Natural killer cell (primary cell): Measurements from ENCODE around the gene SVOPL. TPM values are rescaled to one million over a fixed set of nuclear protein-coding genes. Genes with fewer than 3 reads are reported as not detected.

Experiments
- ATAC-seq, 3 donors: fragments of 150-1000 bp in 2 of 3; fragments of 200-7000 bp in 1 of 3; cut with Tn5 transposase; 1 replicate in 1 of 3; 2 replicates in 2 of 3; pipeline ENCODE4 v1.10.0; 2021; ENCODE audit warnings: mild to moderate bottlenecking in 2 of 3, moderate library complexity in 2 of 3
- DNase-seq, 2 donors: peaks; one replicate each; pipeline versions ENCODE4 v3.0.0 to v3.0.0-alpha.2; 2013 to 2021; ENCODE audit warnings: mixed read lengths in 1 of 2
- H3K27ac ChIP-seq: one replicate; pipeline ENCODE4 v1.5.1; 2013; ENCODE audit warnings: mild to moderate bottlenecking, low read length
- H3K27me3 ChIP-seq: one replicate; pipeline ENCODE4 v1.6.1; 2013; ENCODE audit warnings: low read length; ENCODE audit not compliant: control insufficient read depth, insufficient read depth
- H3K36me3 ChIP-seq: one replicate; pipeline ENCODE4 v1.6.1; 2013; ENCODE audit warnings: low read length; ENCODE audit not compliant: control insufficient read depth, insufficient read depth
- H3K4me1 ChIP-seq: one replicate; pipeline ENCODE4 v1.6.1; 2013; ENCODE audit warnings: low read length; ENCODE audit not compliant: control insufficient read depth, insufficient read depth
- H3K4me3 ChIP-seq: one replicate; pipeline ENCODE4 v1.5.1; 2013; ENCODE audit warnings: low read length
- H3K9me3 ChIP-seq: one replicate; pipeline ENCODE4 v1.6.1; 2013; ENCODE audit warnings: low read length; ENCODE audit not compliant: control insufficient read depth, insufficient read depth
- H3K27ac Mint-ChIP-seq, 2 donors: one replicate each; pipeline ENCODE4 v1.8.0; 2022; ENCODE audit warnings: mild to moderate bottlenecking in 2 of 2, mixed read lengths in 2 of 2, moderate library complexity in 1 of 2
- H3K27me3 Mint-ChIP-seq, 2 donors: one replicate each; pipeline ENCODE4 v1.8.0; 2022; ENCODE audit warnings: low read depth in 2 of 2, mixed read lengths in 2 of 2
- H3K36me3 Mint-ChIP-seq: one replicate; pipeline ENCODE4 v1.8.0; 2022; ENCODE audit warnings: mixed read lengths
- H3K4me1 Mint-ChIP-seq, 2 donors: one replicate each; pipeline ENCODE4 v1.8.0; 2022; ENCODE audit warnings: mixed read lengths in 2 of 2
- H3K4me3 Mint-ChIP-seq: one replicate; pipeline ENCODE4 v1.8.0; 2022; ENCODE audit warnings: mild to moderate bottlenecking, moderate library complexity, mixed read lengths
- H3K9me3 Mint-ChIP-seq, 2 donors: one replicate each; pipeline ENCODE4 v1.8.0; 2022; ENCODE audit warnings: mixed read lengths in 2 of 2
- WGBS: methylation state at CpG from one replicate; pipeline ENCODE4 v1.1.7; 2013; ENCODE audit warnings: missing lambda C conversion rate; ENCODE audit not compliant: insufficient coverage; 5-methylcytosine and 5-hydroxymethylcytosine counted together
- intact Hi-C: fragments of 100-400 bp; cut with micrococcal nuclease; formaldehyde crosslinking; loops from one replicate; pipeline ENCODE4 v1.14.2; 2022
- total RNA-seq, 4 donors: library from RNA; stranded (reverse); fragments of 120-200 nt in 1 of 4; gene quantifications; one replicate each; pipeline versions ENCODE4 v1.2.3 to v1.2.4, GENCODE V29; 2013 to 2022
- TF ChIP-seq, protein P1 (sequence below): fragments of 200-600 bp; IDR thresholded peaks from one replicate; pipeline ENCODE4 v1.8.0; 2022; ENCODE audit warnings: antibody characterized with exemption

SVOPL gene
- total RNA-seq, 3 donors from 2014 or later (not counting 1 experiment from before 2014, with no cell fraction given): not detected

DNA sequence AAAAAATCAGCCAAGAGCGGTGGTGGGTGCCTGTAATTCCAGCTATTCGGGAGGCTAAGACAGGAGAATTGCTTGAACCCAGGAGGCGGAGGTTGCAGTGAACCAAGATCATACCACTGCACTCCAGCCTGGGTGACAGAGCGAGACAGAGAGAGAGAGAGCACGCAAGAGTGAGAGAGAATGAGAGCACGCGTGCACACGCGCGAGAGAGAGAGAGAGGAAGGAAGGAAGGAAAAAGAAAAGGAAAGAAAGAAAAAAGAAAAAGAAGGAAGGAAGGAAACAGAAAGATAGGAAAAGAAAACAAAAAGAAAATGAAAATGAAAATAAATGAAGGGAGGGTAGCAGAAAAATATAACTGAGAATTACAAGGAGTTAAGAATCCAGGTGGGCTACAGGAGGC, 82.7 kb downstream of the SVOPL start:
- Histone ChIP-seq H3K4me1 (no peaks in the 10 kb centered on the region), H3K27ac (no peak overlapping the region), H3K9me3 (no peaks in the 10 kb centered on the region), H3K27me3 (no peaks in the 10 kb centered on the region), H3K4me3 (no peak overlapping the region), H3K36me3 (no peaks in the 10 kb centered on the region)
- TF ChIP-seq, protein P1, sequence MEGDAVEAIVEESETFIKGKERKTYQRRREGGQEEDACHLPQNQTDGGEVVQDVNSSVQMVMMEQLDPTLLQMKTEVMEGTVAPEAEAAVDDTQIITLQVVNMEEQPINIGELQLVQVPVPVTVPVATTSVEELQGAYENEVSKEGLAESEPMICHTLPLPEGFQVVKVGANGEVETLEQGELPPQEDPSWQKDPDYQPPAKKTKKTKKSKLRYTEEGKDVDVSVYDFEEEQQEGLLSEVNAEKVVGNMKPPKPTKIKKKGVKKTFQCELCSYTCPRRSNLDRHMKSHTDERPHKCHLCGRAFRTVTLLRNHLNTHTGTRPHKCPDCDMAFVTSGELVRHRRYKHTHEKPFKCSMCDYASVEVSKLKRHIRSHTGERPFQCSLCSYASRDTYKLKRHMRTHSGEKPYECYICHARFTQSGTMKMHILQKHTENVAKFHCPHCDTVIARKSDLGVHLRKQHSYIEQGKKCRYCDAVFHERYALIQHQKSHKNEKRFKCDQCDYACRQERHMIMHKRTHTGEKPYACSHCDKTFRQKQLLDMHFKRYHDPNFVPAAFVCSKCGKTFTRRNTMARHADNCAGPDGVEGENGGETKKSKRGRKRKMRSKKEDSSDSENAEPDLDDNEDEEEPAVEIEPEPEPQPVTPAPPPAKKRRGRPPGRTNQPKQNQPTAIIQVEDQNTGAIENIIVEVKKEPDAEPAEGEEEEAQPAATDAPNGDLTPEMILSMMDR: no peak
- Mint-ChIP-seq H3K9me3 (no peaks in the 10 kb centered on the region), H3K27ac (no peak overlapping the region), H3K4me1 (no peaks in the 10 kb centered on the region), H3K27me3 (no peaks in the 10 kb centered on the region), H3K4me3 (no peak overlapping the region), H3K36me3 (no peaks in the 10 kb centered on the region)
- WGBS: 96% methylated on average over 10 of the region's 10 CpGs
- DNase-seq (no peak), ATAC-seq (no peak)
- intact Hi-C loops: no loop called here

DNA sequence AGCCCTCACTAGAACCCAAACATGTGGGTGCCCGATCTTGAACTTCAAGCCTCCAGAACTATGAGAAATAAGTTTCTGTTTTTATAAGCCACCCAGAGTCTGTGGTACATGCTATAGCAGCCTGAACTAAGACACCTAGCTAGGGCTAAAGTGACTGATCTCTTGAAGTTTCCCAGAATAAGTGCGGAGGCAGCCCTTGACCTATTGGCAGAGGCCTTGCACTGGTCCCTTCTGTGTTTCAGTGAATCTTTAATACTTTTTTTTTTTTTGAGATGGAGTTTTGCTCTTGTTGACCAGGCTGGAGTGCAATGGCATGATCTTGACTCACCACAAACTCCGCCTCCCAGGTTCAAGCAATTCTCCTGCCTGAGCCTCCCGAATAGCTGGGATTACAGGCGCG, 85.1 kb downstream of the SVOPL start:
- H3K27me3 ChIP-seq: no peaks in the 10 kb centered on the region
- ATAC-seq: no peak
- H3K4me1 ChIP-seq: no peaks in the 10 kb centered on the region
- H3K36me3 Mint-ChIP-seq: no peaks in the 10 kb centered on the region
- no peak for DNase-seq
- no peak overlapping the region for H3K27ac ChIP-seq
- H3K4me3 ChIP-seq: no peak overlapping the region
- TF ChIP-seq, protein P1: no peak
- no peaks in the 10 kb centered on the region for H3K4me1 Mint-ChIP-seq
- no peak overlapping the region for H3K27ac Mint-ChIP-seq
- no peak overlapping the region for H3K4me3 Mint-ChIP-seq
- WGBS: 100% methylated on average over 3 of the region's 6 CpGs
- intact Hi-C loops: no loop called here
- H3K27me3 Mint-ChIP-seq: no peaks in the 10 kb centered on the region
- no peaks in the 10 kb centered on the region for H3K36me3 ChIP-seq
- no peaks in the 10 kb centered on the region for H3K9me3 Mint-ChIP-seq
- no peaks in the 10 kb centered on the region for H3K9me3 ChIP-seq

DNA sequence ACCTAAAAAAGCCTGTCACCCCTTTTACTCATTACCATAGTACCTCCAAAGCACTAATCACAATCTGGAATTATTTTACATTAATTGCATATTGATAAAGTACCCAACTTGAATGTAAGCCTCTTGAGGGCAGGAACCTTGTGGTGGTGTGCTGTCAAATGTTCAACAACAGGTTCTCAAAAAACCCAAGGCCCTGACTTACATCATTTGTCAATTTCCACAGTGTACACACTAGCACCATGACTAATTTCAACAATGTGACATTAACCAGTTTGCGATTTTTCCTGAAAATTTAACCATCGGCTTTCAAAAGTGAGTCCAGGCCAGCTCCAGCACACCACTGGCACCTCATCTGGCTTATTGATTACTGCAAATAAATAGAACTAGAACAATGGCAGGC, 87.5 kb downstream of the SVOPL start:
- H3K4me1 Mint-ChIP-seq: no peaks in the 10 kb centered on the region
- no peaks in the 10 kb centered on the region for H3K27me3 Mint-ChIP-seq
- H3K4me1 ChIP-seq: no peaks in the 10 kb centered on the region
- 96% methylated on average over 2 of the region's 2 CpGs for WGBS
- H3K9me3 Mint-ChIP-seq: no peaks in the 10 kb centered on the region
- H3K27me3 ChIP-seq: no peaks in the 10 kb centered on the region
- H3K9me3 ChIP-seq: no peaks in the 10 kb centered on the region
- H3K27ac Mint-ChIP-seq: no peak overlapping the region
- intact Hi-C loops: no loop called here
- ATAC-seq (no peak), DNase-seq (no peak)
- no peak overlapping the region for H3K4me3 Mint-ChIP-seq
- TF ChIP-seq, protein P1: no peak
- H3K27ac ChIP-seq: no peak overlapping the region
- no peaks in the 10 kb centered on the region for H3K36me3 ChIP-seq
- no peaks in the 10 kb centered on the region for H3K36me3 Mint-ChIP-seq
- H3K4me3 ChIP-seq: no peak overlapping the region

DNA sequence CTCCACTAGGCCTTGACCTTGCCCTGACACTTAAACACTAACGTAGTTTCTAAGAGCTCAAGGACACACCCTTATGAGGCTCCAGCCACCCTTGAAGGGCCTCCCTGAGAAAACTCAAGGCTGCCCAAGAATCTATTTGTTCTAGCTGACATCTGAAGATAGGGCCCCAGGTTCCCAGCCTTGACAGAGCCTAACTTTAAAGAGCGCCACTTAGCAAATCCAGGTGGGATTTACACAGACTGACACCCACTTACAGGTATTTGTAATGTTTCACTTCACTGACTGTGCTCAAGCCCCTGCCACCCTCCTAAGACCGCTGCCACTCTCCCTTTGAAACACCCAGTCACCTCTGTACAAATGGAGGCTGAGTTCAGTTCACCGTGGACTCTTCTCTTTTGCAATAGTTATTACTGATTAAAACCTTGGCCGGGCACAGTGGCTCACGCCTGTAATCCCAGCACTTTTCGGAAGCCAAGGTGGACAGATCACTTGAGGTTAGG, 90.4 kb downstream of the SVOPL start:
- H3K4me1 Mint-ChIP-seq: peaks cover 5 to 11% of the 10 kb centered on the region in 2 donors
- no peaks in the 10 kb centered on the region for H3K9me3 Mint-ChIP-seq
- Histone ChIP-seq H3K27ac (no peak overlapping the region), H3K4me1 (no peaks in the 10 kb centered on the region), H3K9me3 (no peaks in the 10 kb centered on the region), H3K4me3 (no peak overlapping the region), H3K27me3 (no peaks in the 10 kb centered on the region), H3K36me3 (no peaks in the 10 kb centered on the region)
- ATAC-seq (no peak), DNase-seq (no peak)
- WGBS: 92% methylated on average over 7 of the region's 7 CpGs
- no peaks in the 10 kb centered on the region for H3K36me3 Mint-ChIP-seq
- TF ChIP-seq, protein P1: no peak
- no peak overlapping the region for H3K4me3 Mint-ChIP-seq
- no peak overlapping the region for H3K27ac Mint-ChIP-seq
- H3K27me3 Mint-ChIP-seq: peaks cover 0 to 4% of the 10 kb centered on the region in 2 donors
- intact Hi-C loops: no loop called here
